H1 (cell line): ENCODE data around the gene CDK13. TPM values are rescaled to one million over a fixed set of nuclear protein-coding genes. Genes with fewer than 3 reads are reported as not detected.

Source experiments
- CTCF ChIA-PET: fragments of 300-600 bp; sonication (Branson Sonifier 250); formaldehyde crosslinking; loops from one replicate; lab custom pipeline; 2021; ENCODE audit not compliant: partially characterized antibody; lab: Charles Lee
- POLR2A ChIA-PET: fragments of 300-600 bp; sonication (Branson Sonifier 250); formaldehyde crosslinking; loops from one replicate; lab custom pipeline; 2021; ENCODE audit warnings: inconsistent platforms; ENCODE audit not compliant: partially characterized antibody; lab: Charles Lee
- DNase-seq, 2 experiments: peaks; one replicate each; pipeline versions ENCODE4 v3.0.0 to v3.0.0-alpha.2; 2010 to 2022; ENCODE audit warnings: low spot score in 2 of 2, low read depth in 1 of 2, mixed read lengths in 1 of 2
- FAIRE-seq: peaks from 2 replicates; lab custom pipeline; 2011; peaks lifted over from hg19 to GRCh38; lab: Jason Lieb, UNC
- H2AFZ ChIP-seq: 2 replicates; pipeline ENCODE4 v1.8.1; 2012; ENCODE audit warnings: low read length, inconsistent platforms
- H2AK5ac ChIP-seq: 2 replicates; pipeline ENCODE4 v1.6.1; 2013; ENCODE audit warnings: low read depth, low read length
- H2BK120ac ChIP-seq: replicated peaks from 2 replicates; pipeline ENCODE3; 2013; ENCODE audit warnings: low read depth, low read length, inconsistent platforms
- H2BK12ac ChIP-seq: 2 replicates; pipeline ENCODE4 v1.6.1; 2013; ENCODE audit warnings: low read depth, low read length
- H2BK15ac ChIP-seq: 2 replicates; pipeline ENCODE4 v1.6.1; 2013; ENCODE audit warnings: low read length
- H2BK20ac ChIP-seq: 2 replicates; pipeline ENCODE4 v1.6.1; 2013; ENCODE audit warnings: low read length
- H2BK5ac ChIP-seq: 2 replicates; pipeline ENCODE4 v1.6.1; 2013; ENCODE audit warnings: low read depth, low read length
- H3K14ac ChIP-seq: 2 replicates; pipeline ENCODE4 v1.6.1; 2013; ENCODE audit warnings: inconsistent platforms; ENCODE audit not compliant: insufficient read length
- H3K18ac ChIP-seq: 2 replicates; pipeline ENCODE4 v1.6.1; 2013; ENCODE audit warnings: low read length; ENCODE audit errors: extremely low read depth
- H3K23ac ChIP-seq: 2 replicates; pipeline ENCODE4 v1.6.1; 2013; ENCODE audit warnings: inconsistent platforms; ENCODE audit not compliant: insufficient read length
- H3K23me2 ChIP-seq: 2 replicates; pipeline ENCODE4 v1.6.1; 2013; ENCODE audit warnings: low read depth, low read length
- H3K27ac ChIP-seq: 2 replicates; pipeline ENCODE4 v1.6.1; 2011; ENCODE audit warnings: low read depth, low read length, inconsistent platforms
- H3K27me3 ChIP-seq, 4 experiments: replicated peaks in 1 of 4; 1 replicate in 1 of 4; 2 replicates in 3 of 4; pipeline versions ENCODE4 v1.6.1 to v1.8.1; 2011 to 2013; ENCODE audit warnings: low read length in 3 of 4, mild to moderate bottlenecking in 3 of 4, inconsistent platforms in 2 of 4, mixed read lengths in 2 of 4, moderate library complexity in 1 of 4; ENCODE audit not compliant: control insufficient read depth in 3 of 4, insufficient read depth in 3 of 4; ENCODE audit errors: extremely low read depth in 1 of 4
- H3K36me3 ChIP-seq, 4 experiments: 2 replicates each; pipeline versions ENCODE4 v1.6.1 to v1.8.1; 2011 to 2013; ENCODE audit warnings: mild to moderate bottlenecking in 4 of 4, low read length in 3 of 4, moderate library complexity in 2 of 4, control low read depth in 1 of 4, inconsistent platforms in 1 of 4; ENCODE audit not compliant: insufficient read depth in 4 of 4, control insufficient read depth in 2 of 4
- H3K4ac ChIP-seq: replicated peaks from 2 replicates; pipeline ENCODE3; 2013; ENCODE audit warnings: low read length, low read depth, mixed read lengths, inconsistent platforms; ENCODE audit not compliant: insufficient read length
- H3K4me1 ChIP-seq, 4 experiments: replicated peaks in 1 of 4; 1 replicate in 1 of 4; 2 replicates in 3 of 4; pipeline versions ENCODE4 v1.6.1 to v1.8.1; 2011 to 2013; ENCODE audit warnings: low read length in 3 of 4, inconsistent platforms in 2 of 4, mixed read lengths in 1 of 4; ENCODE audit not compliant: insufficient read depth in 4 of 4, control insufficient read depth in 3 of 4
- H3K4me2 ChIP-seq, 2 experiments: 2 replicates each; pipeline versions ENCODE4 v1.6.1 to v1.8.1; 2011 to 2013; ENCODE audit warnings: low read depth in 2 of 2, low read length in 2 of 2, control low read depth in 1 of 2, inconsistent platforms in 1 of 2, mild to moderate bottlenecking in 1 of 2; ENCODE audit not compliant: insufficient read depth in 1 of 2
- H3K4me3 ChIP-seq, 4 experiments: fragments of 200-600, 300-600 bp in 1 of 4; sonication (generic), shearing (Covaris generic), sonication (Bioruptor Twin) in 1 of 4; 2 replicates each; pipeline versions ENCODE4 v1.5.1 to v1.8.1; 2011 to 2016; ENCODE audit warnings: low read length in 4 of 4, low read depth in 3 of 4, control low read depth in 2 of 4, inconsistent platforms in 2 of 4, mild to moderate bottlenecking in 2 of 4, mixed read lengths in 1 of 4, moderate library complexity in 1 of 4; ENCODE audit not compliant: insufficient read depth in 2 of 4; ENCODE audit errors: extremely low read depth in 1 of 4
- H3K56ac ChIP-seq: replicated peaks from 2 replicates; pipeline ENCODE3; 2013; ENCODE audit warnings: low read depth, mild to moderate bottlenecking, mixed read lengths, low read length, inconsistent platforms; ENCODE audit not compliant: insufficient read length
- H3K79me1 ChIP-seq: 2 replicates; pipeline ENCODE4 v1.6.1; 2013; ENCODE audit warnings: low read depth, low read length, control low read depth
- H3K79me2 ChIP-seq, 2 experiments: 2 replicates each; pipeline versions ENCODE4 v1.6.1 to v1.8.1; 2012 to 2013; ENCODE audit warnings: low read length in 2 of 2, mild to moderate bottlenecking in 2 of 2, inconsistent platforms in 1 of 2; ENCODE audit not compliant: insufficient read depth in 2 of 2, control insufficient read depth in 1 of 2
- H3K9ac ChIP-seq, 4 experiments: replicated peaks in 1 of 4; 1 replicate in 1 of 4; 2 replicates in 3 of 4; pipeline versions ENCODE4 v1.6.1 to v1.8.1; 2011 to 2013; ENCODE audit warnings: low read depth in 3 of 4, low read length in 3 of 4, control low read depth in 2 of 4, mild to moderate bottlenecking in 2 of 4, moderate library complexity in 2 of 4, inconsistent platforms in 1 of 4; ENCODE audit errors: extremely low read depth in 1 of 4
- H3K9me3 ChIP-seq, 2 experiments: 2 replicates each; pipeline versions ENCODE4 v1.6.1 to v1.8.1; 2012 to 2013; ENCODE audit warnings: mild to moderate bottlenecking in 2 of 2, moderate library complexity in 2 of 2, control low read depth in 1 of 2, inconsistent platforms in 1 of 2, low read depth in 1 of 2, low read length in 1 of 2, mixed read lengths in 1 of 2; ENCODE audit not compliant: insufficient read depth in 2 of 2
- H4K20me1 ChIP-seq, 2 experiments: replicated peaks in 1 of 2; 2 replicates each; pipeline versions ENCODE3 to v1.8.1; 2011 to 2013; ENCODE audit warnings: inconsistent platforms in 2 of 2, low read length in 2 of 2, mild to moderate bottlenecking in 1 of 2; ENCODE audit not compliant: insufficient read depth in 2 of 2, control insufficient read depth in 1 of 2
- H4K5ac ChIP-seq: 2 replicates; pipeline ENCODE4 v1.6.1; 2013; ENCODE audit warnings: low read length, low read depth, mixed read lengths, inconsistent platforms; ENCODE audit not compliant: insufficient read length
- H4K8ac ChIP-seq: 2 replicates; pipeline ENCODE4 v1.8.0; 2013; ENCODE audit warnings: mild to moderate bottlenecking, moderate library complexity, low read length, inconsistent platforms; ENCODE audit not compliant: insufficient read depth; ENCODE audit errors: extremely low read depth
- H4K91ac ChIP-seq: replicated peaks from 2 replicates; pipeline ENCODE3; 2013; ENCODE audit warnings: low read length, mixed read lengths, inconsistent platforms; ENCODE audit not compliant: insufficient read length
- NRF1 ChIP-seq: IDR thresholded peaks from 2 replicates; pipeline ENCODE4 v1.6.1; 2011; ENCODE audit warnings: mild to moderate bottlenecking, low read depth, low read length, improper control_type of control experiment
- WGBS, 2 experiments: shearing (Covaris generic) in 1 of 2; methylation state at CpG; one replicate each; pipeline versions ENCODE4 v1.1.6 to v1.1.7; 2013 to 2015; ENCODE audit warnings: low lambda C conversion rate in 2 of 2, mixed read lengths in 2 of 2, inconsistent platforms in 1 of 2, low coverage in 1 of 2, missing lambda C conversion rate in 1 of 2; ENCODE audit not compliant: insufficient replicate concordance in 2 of 2, insufficient coverage in 1 of 2, insufficient read length in 1 of 2; ENCODE audit errors: extremely low coverage in 1 of 2, missing lambda C conversion rate in 1 of 2; 5-methylcytosine and 5-hydroxymethylcytosine counted together
- polyA plus RNA-seq, 7 experiments: library from polyadenylated mRNA; depleted of rRNA in 3 of 7; stranded (reverse) in 5 of 7; unstranded in 2 of 7; fragments of >200 nt in 5 of 7; fragments of 200-250 nt in 2 of 7; gene quantifications; 1 replicate in 5 of 7; 2 replicates in 1 of 7; 4 replicates in 1 of 7; pipeline versions ENCODE4 v1.2.1 to v1.2.3, GENCODE V29; 2011 to 2013; ENCODE audit warnings: missing spikeins in 2 of 7, mixed read lengths in 2 of 7
- total RNA-seq: library from RNA; stranded (reverse); fragmentation: NEBNext Ultra II Directional; extraction: Animal tissue kit (Norgen Biotek cat#: 25700); gene quantifications from 2 replicates; pipeline ENCODE4 v1.2.1, GENCODE V29; 2021

Gene CDK13
- total and polyA plus RNA-seq, 2 of the 8 experiments (the other 6 are each of a cell fraction or from before 2014, with no cell fraction given) = 22.6 to 49.5 TPM

DNA sequence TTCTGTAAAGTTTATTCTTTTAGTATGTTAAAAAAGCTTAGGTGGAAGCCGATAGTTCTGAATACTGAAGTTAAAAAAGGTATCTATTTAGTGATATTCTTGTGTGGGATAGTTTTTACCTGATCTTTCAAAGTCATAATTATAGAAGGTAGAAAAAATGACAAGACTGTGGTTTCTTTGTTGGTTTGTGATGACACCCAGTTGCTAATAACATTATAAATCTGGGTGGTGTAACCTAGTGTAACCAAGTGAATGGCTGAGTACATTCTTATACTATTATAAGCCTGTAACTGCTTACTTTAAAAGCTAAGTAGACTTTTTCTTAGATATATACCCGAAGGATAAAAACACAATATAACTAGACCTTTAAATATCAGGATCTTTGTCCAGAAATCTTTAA lies 2.3 kb downstream of the CDK13 start:
- Histone ChIP-seq H3K4me3 (peak overlapping the region; percentile 83 to 91 (median 89)), H3K27me3 (no peaks in the 10 kb centered on the region), H3K27ac (no peak overlapping the region), H2AFZ (no peak overlapping the region), H4K8ac (no peak overlapping the region), H3K79me2 (peaks cover 20 to 63% of the 10 kb centered on the region in 2 experiments), H3K18ac (no peak overlapping the region), H3K79me1 (0 out of 2 replicates have a peak, but pooled peaks cover 3% of the 10 kb centered on the region), H3K4me2 (peak overlapping the region; percentile 72 to 74), H3K36me3 (no peaks in the 10 kb centered on the region), H2BK120ac (no peak overlapping the region), H3K9ac (peak overlapping the region in 1 of 4 experiments; percentile 74; a peak in 3 of 7 replicates), H2BK5ac (no peak overlapping the region), H2BK20ac (no peak overlapping the region), H4K20me1 (peaks cover 16 to 21% of the 10 kb centered on the region in 2 experiments), H3K9me3 (no peaks in the 10 kb centered on the region), H2BK12ac (no peak overlapping the region), H3K4ac (no peak overlapping the region), H3K14ac (no peak overlapping the region), H3K23ac (no peak overlapping the region), H2AK5ac (no peak overlapping the region), H3K23me2 (peaks cover 3% of the 10 kb centered on the region), H4K91ac (no peak overlapping the region), H4K5ac (no peak overlapping the region), H3K56ac (no peak overlapping the region), H2BK15ac (no peak overlapping the region), H3K4me1 (no peaks in the 10 kb centered on the region; a peak in 4 of 7 replicates)
- WGBS, 2 experiments = 38% methylated on average over 2 of the region's 2 CpGs; no CpG with 5 or more reads in 1 of the 2 experiments
- CTCF ChIA-PET = interaction anchor here (0.8 to 2.5 kb wide), 4 partner anchors 67 to 146 kb away, joined by 3 to 8 read pairs (median 3); no protein-coding TSS in a partner anchor
- POLR2A ChIA-PET = interaction anchor here (1.3 to 1.9 kb wide), 2 partner anchors 12 to 14 kb away, joined by 3 read pairs; no protein-coding TSS in a partner anchor
- TF ChIP-seq NRF1 = no peak
- FAIRE-seq = no peak
- no peak for DNase-seq
